Measurements from ENCODE around the gene BPIFB2. TPM values are rescaled to one million over a fixed set of nuclear protein-coding genes. Genes with fewer than 3 reads are reported as not detected.

BPIFB2 gene
- total RNA-seq, 2 donors from 2014 or later: not detected

DNA sequence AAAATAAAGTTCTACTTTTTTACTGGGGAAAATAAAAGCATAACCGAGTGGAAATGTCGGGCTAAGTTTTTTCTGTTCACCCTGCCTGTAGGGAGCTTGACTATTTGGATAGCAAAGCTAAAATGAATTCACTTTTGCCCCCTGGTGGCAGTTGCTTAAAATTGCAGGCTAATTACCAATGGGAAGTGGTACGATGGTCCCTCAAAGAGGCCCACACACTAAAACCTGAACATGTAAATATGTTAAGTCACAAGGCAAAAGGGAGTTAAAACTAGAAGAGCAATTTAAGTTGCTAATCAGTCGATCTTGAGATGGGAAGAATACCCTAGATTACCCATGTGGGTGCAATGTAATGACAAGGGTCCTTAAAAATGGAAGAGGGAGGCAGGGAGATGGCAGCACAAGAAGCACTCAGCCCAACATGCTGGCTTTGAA lies 2.4 kb upstream of the BPIFB2 start:
- Mint-ChIP-seq H3K9me3 (no peaks in the 10 kb centered on the region), H3K4me3 (no peak overlapping the region), H3K27ac (no peak overlapping the region), H3K27me3 (no peaks in the 10 kb centered on the region), H3K4me1 (peaks cover 8% of the 10 kb centered on the region), H3K36me3 (ENCODE audit: low read depth) (no peaks in the 10 kb centered on the region)
- ATAC-seq (replicated peaks): peak; percentile 46

DNA sequence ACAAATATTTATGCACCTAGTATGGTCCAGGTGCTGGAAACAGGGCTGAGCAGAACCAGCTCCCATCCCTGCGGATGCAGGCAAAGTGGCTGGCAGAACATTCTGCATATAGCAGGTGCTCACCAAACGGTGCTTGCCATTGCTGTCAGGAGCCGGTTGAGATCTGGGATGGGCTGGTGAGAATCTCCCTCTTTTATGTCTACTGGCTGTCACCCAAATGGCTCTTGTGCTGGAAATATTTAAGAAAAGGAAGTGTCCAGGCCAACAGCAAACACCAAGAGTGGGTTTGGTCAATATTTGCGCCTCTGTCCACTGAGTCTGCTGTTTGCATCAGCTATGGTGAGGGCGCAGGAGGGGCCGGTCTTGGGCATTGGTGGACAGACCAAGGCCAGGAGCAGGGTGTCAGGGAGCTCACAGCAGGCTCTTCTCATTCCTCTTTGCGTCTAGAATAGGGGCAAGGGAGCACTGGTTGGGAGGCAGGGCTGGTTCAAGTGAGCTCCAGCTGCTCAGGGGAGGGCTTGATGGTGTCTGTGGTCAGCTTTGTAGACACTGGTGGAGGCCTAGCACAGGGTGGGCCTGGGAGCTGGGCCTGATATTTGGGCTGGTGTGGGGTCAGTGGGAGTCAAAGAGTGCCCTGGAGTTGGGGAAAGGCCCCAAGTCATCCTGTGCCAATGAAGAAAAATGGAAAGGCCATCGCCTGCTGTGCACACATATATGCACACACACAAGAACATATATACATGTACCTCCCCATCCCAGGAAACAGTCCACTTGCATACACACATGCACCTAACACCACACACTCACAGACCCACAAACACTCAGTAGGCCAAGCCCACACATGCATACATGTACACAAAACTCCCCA lies 1.4 kb upstream of the BPIFB2 start:
- Mint-ChIP-seq H3K9me3 (no peaks in the 10 kb centered on the region), H3K36me3 (ENCODE audit: low read depth) (no peaks in the 10 kb centered on the region), H3K4me1 (peaks cover 8% of the 10 kb centered on the region), H3K27me3 (no peaks in the 10 kb centered on the region), H3K4me3 (no peak overlapping the region), H3K27ac (no peak overlapping the region)
- ATAC-seq (replicated peaks): no peak

DNA sequence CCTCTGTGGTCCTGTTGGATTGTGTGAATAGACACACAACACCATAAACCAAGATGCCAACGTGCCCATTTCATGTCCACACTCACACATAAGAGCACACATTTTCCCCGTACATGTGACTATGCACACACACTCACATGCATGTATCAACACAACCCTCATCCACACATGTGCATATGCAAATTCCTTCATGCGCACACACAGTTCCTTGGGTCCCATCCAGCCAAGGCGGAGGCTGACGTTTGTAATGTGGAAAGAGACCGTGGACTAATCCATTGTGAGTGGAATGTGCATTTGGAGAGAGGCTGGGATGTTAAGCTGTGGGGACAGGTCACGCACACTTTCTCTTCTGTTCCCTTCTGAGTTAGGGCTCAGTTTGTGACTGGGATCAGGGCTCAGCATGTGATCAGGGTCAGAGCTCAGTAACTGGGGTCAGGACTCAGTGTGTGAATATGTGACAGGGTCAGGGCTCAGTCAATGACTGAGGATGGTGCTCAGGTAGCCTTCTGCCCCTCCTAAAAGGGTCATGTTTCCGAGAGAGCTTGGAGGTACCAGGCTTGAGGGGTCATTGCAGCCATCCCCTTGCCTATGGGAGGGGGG lies 628 bp upstream of the BPIFB2 start:
- Mint-ChIP-seq H3K4me3 (no peak overlapping the region), H3K4me1 (peaks cover 8% of the 10 kb centered on the region), H3K27me3 (no peaks in the 10 kb centered on the region), H3K27ac (no peak overlapping the region), H3K9me3 (no peaks in the 10 kb centered on the region), H3K36me3 (ENCODE audit: low read depth) (no peaks in the 10 kb centered on the region)
- ATAC-seq (replicated peaks): no peak

DNA sequence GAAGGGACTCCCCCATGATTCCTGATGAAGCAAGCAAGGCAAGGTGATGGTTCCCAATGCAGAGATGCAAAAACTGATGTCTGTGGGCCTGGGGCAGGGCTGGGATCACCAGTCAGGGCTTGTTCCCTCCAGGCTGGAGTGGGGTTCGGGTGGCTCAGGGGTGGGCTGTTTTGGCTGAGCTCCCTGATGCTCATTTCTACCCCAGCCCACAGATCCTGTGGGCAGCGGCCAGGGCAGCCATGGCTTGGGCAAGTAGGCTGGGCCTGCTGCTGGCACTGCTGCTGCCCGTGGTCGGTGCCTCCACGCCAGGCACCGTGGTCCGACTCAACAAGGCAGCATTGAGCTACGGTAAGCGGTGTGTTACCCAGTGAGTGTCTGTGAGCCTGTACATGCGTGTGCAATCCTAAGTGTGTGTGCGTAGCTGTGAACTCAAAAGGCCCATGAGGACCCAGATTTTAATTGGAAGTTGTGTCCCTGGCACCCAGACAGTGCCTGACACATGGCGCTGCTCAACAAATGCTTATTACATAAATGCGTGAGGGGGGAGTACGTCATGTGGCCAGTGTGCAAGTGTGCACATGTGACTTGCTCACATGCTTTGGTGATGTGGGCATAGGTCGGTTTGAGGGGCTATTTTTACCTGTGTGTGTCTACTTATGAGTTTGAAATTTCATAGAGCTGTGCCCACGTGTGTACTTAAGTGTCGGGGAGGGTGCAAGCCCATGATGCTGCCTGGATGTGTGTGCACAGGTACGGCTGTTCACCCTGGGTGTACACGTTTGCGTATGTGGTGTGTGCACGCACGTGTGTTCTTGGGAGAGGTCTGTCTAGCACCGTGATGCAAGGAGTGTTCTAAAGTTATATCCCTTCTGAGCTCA lies 1.1 kb downstream of the BPIFB2 start:
- H3K9me3 Mint-ChIP-seq: no peaks in the 10 kb centered on the region
- no peaks in the 10 kb centered on the region for H3K27me3 Mint-ChIP-seq
- H3K36me3 Mint-ChIP-seq (ENCODE audit: low read depth): no peaks in the 10 kb centered on the region
- no peak overlapping the region for H3K27ac Mint-ChIP-seq
- H3K4me3 Mint-ChIP-seq: no peak overlapping the region
- peaks cover 8% of the 10 kb centered on the region for H3K4me1 Mint-ChIP-seq
- ATAC-seq (replicated peaks): no peak

DNA sequence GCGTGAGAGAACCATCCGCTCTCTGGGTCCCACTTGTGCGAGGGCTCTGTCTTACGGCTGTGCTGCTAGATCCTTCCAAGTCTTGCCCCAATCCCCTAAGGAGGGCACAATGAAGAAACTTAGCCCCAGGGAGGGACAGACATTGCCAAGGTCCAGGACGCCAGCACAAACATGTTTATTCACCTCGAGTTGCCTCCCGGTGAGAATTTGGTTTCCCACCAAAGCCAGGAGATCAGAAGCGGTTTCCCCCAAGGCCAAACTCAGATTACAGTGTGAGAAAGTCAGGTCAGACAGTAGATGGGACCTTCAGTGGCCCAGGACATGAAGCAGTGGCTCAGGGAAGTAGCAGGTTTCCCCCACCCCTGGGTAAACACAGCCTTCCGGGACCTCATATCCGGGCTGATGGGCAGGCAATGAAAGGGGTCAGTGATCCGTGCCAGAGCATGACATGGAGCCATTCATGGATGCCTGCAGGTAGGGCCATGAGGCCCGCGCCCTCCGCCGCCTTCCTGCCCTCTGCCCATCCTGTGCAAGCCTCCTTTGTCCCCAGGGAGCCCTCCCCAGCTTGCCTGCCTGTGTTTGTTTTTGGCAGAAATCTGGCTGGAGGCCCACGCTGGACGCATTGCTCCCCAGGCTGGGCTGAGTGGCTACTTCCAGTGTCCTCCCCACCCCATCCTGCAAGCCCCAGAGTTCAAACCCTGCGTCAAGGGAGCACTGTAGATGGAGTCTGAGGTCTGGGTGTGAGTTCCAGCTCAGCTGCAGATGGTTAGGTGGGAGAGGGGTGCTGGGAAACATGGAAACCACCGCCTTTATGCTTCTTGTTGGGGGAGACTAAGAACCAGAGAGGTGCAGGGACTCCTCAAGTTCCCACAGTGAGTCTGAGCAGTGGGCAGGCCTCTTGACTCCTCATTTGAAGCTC lies 2.0 kb downstream of the BPIFB2 start:
- ATAC-seq (replicated peaks): no peak
- H3K4me1 Mint-ChIP-seq: peaks cover 8% of the 10 kb centered on the region
- no peak overlapping the region for H3K27ac Mint-ChIP-seq
- H3K4me3 Mint-ChIP-seq: no peak overlapping the region
- H3K27me3 Mint-ChIP-seq: no peaks in the 10 kb centered on the region
- no peaks in the 10 kb centered on the region for H3K9me3 Mint-ChIP-seq
- H3K36me3 Mint-ChIP-seq (ENCODE audit: low read depth): no peaks in the 10 kb centered on the region

- Mint-ChIP-seq H3K36me3 (ENCODE audit: low read depth) (no peaks in the 10 kb centered on the region), H3K27ac (no peak overlapping the region), H3K4me1 (peaks cover 8% of the 10 kb centered on the region), H3K4me3 (no peak overlapping the region), H3K9me3 (no peaks in the 10 kb centered on the region), H3K27me3 (no peaks in the 10 kb centered on the region)
- ATAC-seq (replicated peaks): no peak
Measured at GRCh38 chr20:33010133-33010504, 2.6 kb downstream of the BPIFB2 start.

- H3K4me3 Mint-ChIP-seq: no peak overlapping the region
- H3K4me1 Mint-ChIP-seq: peaks cover 8% of the 10 kb centered on the region
- H3K27ac Mint-ChIP-seq: no peak overlapping the region
- H3K36me3 Mint-ChIP-seq (ENCODE audit: low read depth): no peaks in the 10 kb centered on the region
- H3K9me3 Mint-ChIP-seq: no peaks in the 10 kb centered on the region
- H3K27me3 Mint-ChIP-seq: no peaks in the 10 kb centered on the region
- ATAC-seq (replicated peaks): no peak
Measured at GRCh38 chr20:33010674-33011449, 3.4 kb downstream of the BPIFB2 start.

GRCh38 chr20:33012327-33013189 lies 5.1 kb downstream of the BPIFB2 start:
- ATAC-seq (replicated peaks): no peak
- H3K27me3 Mint-ChIP-seq: no peaks in the 10 kb centered on the region
- no peak overlapping the region for H3K27ac Mint-ChIP-seq

GRCh38 chr20:33013701-33014326 lies 6.3 kb downstream of the BPIFB2 start:
- Mint-ChIP-seq H3K4me1 (no peaks in the 10 kb centered on the region), H3K27ac (no peak overlapping the region), H3K27me3 (no peaks in the 10 kb centered on the region), H3K9me3 (no peaks in the 10 kb centered on the region), H3K4me3 (no peak overlapping the region), H3K36me3 (ENCODE audit: low read depth) (no peaks in the 10 kb centered on the region)
- ATAC-seq (replicated peaks): no peak

More at GRCh38 chr20:33012327-33013189, 5.1 kb downstream of the BPIFB2 start:
- Mint-ChIP-seq H3K4me3 (no peak overlapping the region), H3K4me1 (no peaks in the 10 kb centered on the region), H3K36me3 (ENCODE audit: low read depth) (no peaks in the 10 kb centered on the region), H3K9me3 (no peaks in the 10 kb centered on the region)

DNA sequence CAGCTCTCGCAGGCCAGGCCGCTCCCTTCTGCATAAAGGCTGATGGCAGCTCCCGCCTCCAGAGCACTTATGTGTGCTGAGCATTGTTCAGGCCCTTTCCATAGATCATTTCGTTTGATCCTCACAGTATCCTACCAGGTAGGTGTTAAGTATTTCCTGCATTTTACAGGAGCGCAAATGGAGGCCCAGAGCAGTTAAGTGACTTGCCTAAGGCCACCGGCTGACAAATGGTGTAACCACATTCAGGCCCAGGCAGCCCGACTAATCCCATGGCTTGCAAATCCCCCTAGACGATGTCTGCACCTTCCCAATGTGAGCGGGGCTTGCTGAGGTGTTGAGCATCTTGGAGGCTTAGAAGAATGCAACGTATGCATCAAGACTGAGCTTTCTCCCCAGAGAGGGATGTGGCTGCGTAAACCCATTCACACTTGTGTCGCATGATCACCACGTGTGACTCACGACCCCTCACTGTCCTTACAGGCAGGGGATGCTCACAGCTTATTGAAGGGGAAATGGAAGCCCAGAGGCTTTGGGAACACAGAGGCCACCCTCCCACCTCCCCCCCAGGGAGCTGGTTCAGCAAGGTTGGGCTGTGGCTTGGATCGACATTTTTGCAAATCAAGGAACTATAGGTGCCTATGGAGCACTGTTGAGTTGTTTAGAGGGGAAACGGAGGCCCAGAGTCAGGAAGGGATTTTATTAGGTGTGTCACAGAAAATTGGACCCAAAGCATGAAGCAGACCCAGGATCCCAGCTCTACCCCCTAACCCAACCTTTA lies 7.0 kb downstream of the BPIFB2 start:
- no peak for ATAC-seq (replicated peaks)
- H3K9me3 Mint-ChIP-seq: no peaks in the 10 kb centered on the region
- H3K4me1 Mint-ChIP-seq: no peaks in the 10 kb centered on the region
- H3K4me3 Mint-ChIP-seq: no peak overlapping the region
- H3K36me3 Mint-ChIP-seq (ENCODE audit: low read depth): no peaks in the 10 kb centered on the region
- no peaks in the 10 kb centered on the region for H3K27me3 Mint-ChIP-seq
- no peak overlapping the region for H3K27ac Mint-ChIP-seq

- Mint-ChIP-seq H3K9me3 (no peaks in the 10 kb centered on the region), H3K4me1 (no peaks in the 10 kb centered on the region), H3K27ac (no peak overlapping the region), H3K36me3 (ENCODE audit: low read depth) (no peaks in the 10 kb centered on the region), H3K27me3 (no peaks in the 10 kb centered on the region), H3K4me3 (no peak overlapping the region)
- no peak for ATAC-seq (replicated peaks)
Measured at GRCh38 chr20:33015114-33015484, 7.6 kb downstream of the BPIFB2 start.

Data from activated T-helper 17 cell treated with anti-CD3 and anti-CD28 coated beads, Interleukin-2, amount 50 U/mL, for 72 hours (primary cell).